Uterus (tissue), 2 donors: ENCODE measurements around the gene DIAPH3.

Experiments used
- POLR2A ChIP-seq, 2 donors: fragments of 450-650 bp; IDR thresholded peaks; one replicate each; pipeline ENCODE4 v1.6.1; 2016; ENCODE audit warnings: antibody characterized with exemption in 2 of 2, mild to moderate bottlenecking in 1 of 2, moderate library complexity in 1 of 2
- TF ChIP-seq, protein P1 (sequence below), 4 experiments: fragments of 200-600 bp in 2 of 4; fragments of 450-650 bp in 2 of 4; sonication (generic) in 2 of 4; IDR thresholded peaks; one replicate each; pipeline ENCODE4 v1.5.1; 2016 to 2019; ENCODE audit warnings: antibody characterized with exemption in 4 of 4, mild to moderate bottlenecking in 2 of 4, moderate library complexity in 1 of 4

- no peak for TF ChIP-seq POLR2A (IDR thresholded peaks at IDR 0.05)
- TF ChIP-seq, protein P1, sequence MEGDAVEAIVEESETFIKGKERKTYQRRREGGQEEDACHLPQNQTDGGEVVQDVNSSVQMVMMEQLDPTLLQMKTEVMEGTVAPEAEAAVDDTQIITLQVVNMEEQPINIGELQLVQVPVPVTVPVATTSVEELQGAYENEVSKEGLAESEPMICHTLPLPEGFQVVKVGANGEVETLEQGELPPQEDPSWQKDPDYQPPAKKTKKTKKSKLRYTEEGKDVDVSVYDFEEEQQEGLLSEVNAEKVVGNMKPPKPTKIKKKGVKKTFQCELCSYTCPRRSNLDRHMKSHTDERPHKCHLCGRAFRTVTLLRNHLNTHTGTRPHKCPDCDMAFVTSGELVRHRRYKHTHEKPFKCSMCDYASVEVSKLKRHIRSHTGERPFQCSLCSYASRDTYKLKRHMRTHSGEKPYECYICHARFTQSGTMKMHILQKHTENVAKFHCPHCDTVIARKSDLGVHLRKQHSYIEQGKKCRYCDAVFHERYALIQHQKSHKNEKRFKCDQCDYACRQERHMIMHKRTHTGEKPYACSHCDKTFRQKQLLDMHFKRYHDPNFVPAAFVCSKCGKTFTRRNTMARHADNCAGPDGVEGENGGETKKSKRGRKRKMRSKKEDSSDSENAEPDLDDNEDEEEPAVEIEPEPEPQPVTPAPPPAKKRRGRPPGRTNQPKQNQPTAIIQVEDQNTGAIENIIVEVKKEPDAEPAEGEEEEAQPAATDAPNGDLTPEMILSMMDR (IDR thresholded peaks at IDR 0.05), result no peak
Measured at GRCh38 chr13:60093425-60094019, 70.2 kb downstream of the DIAPH3 start.
